Activated CD4-positive, alpha-beta T cell treated with anti-CD3 and anti-CD28 coated beads, Interleukin-2, amount 50 U/mL, for 1 hour (primary cell): ENCODE results near the gene COQ8A.

Experiments
- DNase-seq: peaks from one replicate; pipeline ENCODE4 v3.0.0-alpha.2; 2020

The COQ8A gene

GRCh38 chr1:227033880-227034279 lies 93.8 kb downstream of the COQ8A start:
- DNase-seq, result no peak

GRCh38 chr1:227035316-227035715 lies 95.2 kb downstream of the COQ8A start:
- no peak for DNase-seq

- DNase-seq, result no peak
Observed at GRCh38 chr1:227037121-227037520, 97.0 kb downstream of the COQ8A start.
